ENCODE data around the gene APOC3. TPM values are rescaled to one million over a fixed set of nuclear protein-coding genes. Genes with fewer than 3 reads are reported as not detected.

APOC3 gene
- total RNA-seq, 1 experiment from 2014 or later, result 3.5 TPM

- TF ChIP-seq POLR2AphosphoS5 (IDR thresholded peaks at IDR 0.05; ENCODE audit: low read depth, low read length), result peak; percentile 70
- TF ChIP-seq MAX (IDR thresholded peaks at IDR 0.05), result peak; percentile 94
Observed at GRCh38 chr11:116835791-116836631, 6.3 kb downstream of the APOC3 start (continued).

- Histone ChIP-seq H4K20me1 (ENCODE audit: insufficient read depth) (no peaks in the 10 kb centered on the region), H3K9ac (ENCODE audit: low read length) (no peak overlapping the region), H3K36me3 (ENCODE audit: control insufficient read depth in 1 of 2, insufficient read depth in 2 of 2, low read length in 2 of 2) (no peaks in the 10 kb centered on the region), H3K4me3 (replicated peaks in 1 of 2; ENCODE audit: low read depth in 1 of 2, low read length in 2 of 2) (no peak overlapping the region), H2AFZ (ENCODE audit: low read depth, low read length, poor library complexity, severe bottlenecking) (no peak overlapping the region), H3K79me2 (ENCODE audit: insufficient read depth, low read length) (no peaks in the 10 kb centered on the region), H3K4me2 (ENCODE audit: low read length) (peak overlapping the region; percentile 75; the same call in 1 of the 2 replicates), H3K4me1 (ENCODE audit: control insufficient read depth in 1 of 2, insufficient read depth in 2 of 2, low read length in 2 of 2) (peaks cover 8 to 15% of the 10 kb centered on the region in 2 experiments), H3K27ac (ENCODE audit: low read depth, low read length) (peak overlapping the region; percentile 15; the same call in 1 of the 2 replicates), H3K27me3 (ENCODE audit: insufficient read depth, low read length) (no peaks in the 10 kb centered on the region), H3K9me2 (ENCODE audit: insufficient read depth) (no peaks in the 10 kb centered on the region), H3K9me3 (ENCODE audit: control insufficient read depth in 1 of 2, insufficient read depth in 1 of 2, low read depth in 1 of 2, low read length in 2 of 2) (no peaks in the 10 kb centered on the region)
- no TSS peak for BruUV-seq (replicated peaks)
- DNase-seq (ENCODE audit: low read depth, low spot score), result no peak
- intact Hi-C loops (cut with micrococcal nuclease), result loop anchor here (1.0 kb wide), 1 partner anchor 45 kb away; the partner anchor contains the start of gene APOA5
- ATAC-seq, result no peak
- CTCF ChIA-PET, result interaction anchor here (0.8 to 2.9 kb wide), 11 partner anchors 14 to 342 kb away, joined by 3 to 58 read pairs (median 7); partner anchors contain the start of genes APOA5, SIDT2 and ZPR1
- RAD21 ChIA-PET (ENCODE audit: low non-redundant PET in 1 of 2, low total read pairs in 2 of 2, uncharacterized antibody in 2 of 2, unreplicated experiment in 2 of 2), result interaction anchor here (1.2 to 1.6 kb wide), 5 partner anchors 43 to 390 kb away, joined by 3 to 14 read pairs (median 3); partner anchors contain the start of gene APOA5 (in 1 of the 2)
- POLR2A ChIA-PET, result interaction anchor here (1.2 kb wide), 1 partner anchor 45 kb away, joined by 9 read pairs; the partner anchor contains the start of gene APOA5
- TF ChIP-seq CTCF (IDR thresholded peaks at IDR 0.05 in 2 of 3, conservative IDR thresholded peaks at IDR 0.05 in 1 of 3; ENCODE audit: borderline replicate concordance in 1 of 3, insufficient read depth in 1 of 3, low read depth in 2 of 3, low read length in 2 of 3) (no peak), SP1 (IDR thresholded peaks at IDR 0.05; ENCODE audit: low read depth) (no peak), EZH2phosphoT487 (IDR thresholded peaks at IDR 0.05; ENCODE audit: borderline replicate concordance) (no peak), EGR1 (IDR thresholded peaks at IDR 0.05; ENCODE audit: low read depth) (no peak), JUND (IDR thresholded peaks at IDR 0.05) (no peak), REST (IDR thresholded peaks at IDR 0.05; ENCODE audit: low read depth) (no peak), ELF1 (IDR thresholded peaks at IDR 0.05; ENCODE audit: borderline replicate concordance, low read depth) (no peak), ATF3 (IDR thresholded peaks at IDR 0.05) (no peak), RAD21 (IDR thresholded peaks at IDR 0.05; ENCODE audit: low read depth) (no peak), EZH2 (IDR thresholded peaks at IDR 0.05) (no peak), SRF (IDR thresholded peaks at IDR 0.05; ENCODE audit: low read depth) (no peak), CEBPB (IDR thresholded peaks at IDR 0.05; ENCODE audit: low read depth) (no peak), POLR2A (IDR thresholded peaks at IDR 0.05; ENCODE audit: borderline replicate concordance, extremely low read depth, insufficient read depth, insufficient read length) (no peak), YY1 (IDR thresholded peaks at IDR 0.05; ENCODE audit: extremely low read depth, insufficient replicate concordance, low read depth, low read length) (no peak), FOSL1 (IDR thresholded peaks at IDR 0.05; ENCODE audit: low read depth) (no peak), CBX3 (IDR thresholded peaks at IDR 0.05; ENCODE audit: low read depth) (no peak)
Observed at GRCh38 chr11:116836632-116836991, 6.9 kb downstream of the APOC3 start.

Measured in HCT116 (cell line).